Measurements from ENCODE around the gene MPRIP. TPM values are rescaled to one million over a fixed set of nuclear protein-coding genes. Genes with fewer than 3 reads are reported as not detected.

The MPRIP gene
- polyA plus RNA-seq, 1 donor (not counting 4 experiments of a cell fraction or from before 2014, with no cell fraction given), result 113 TPM

DNA sequence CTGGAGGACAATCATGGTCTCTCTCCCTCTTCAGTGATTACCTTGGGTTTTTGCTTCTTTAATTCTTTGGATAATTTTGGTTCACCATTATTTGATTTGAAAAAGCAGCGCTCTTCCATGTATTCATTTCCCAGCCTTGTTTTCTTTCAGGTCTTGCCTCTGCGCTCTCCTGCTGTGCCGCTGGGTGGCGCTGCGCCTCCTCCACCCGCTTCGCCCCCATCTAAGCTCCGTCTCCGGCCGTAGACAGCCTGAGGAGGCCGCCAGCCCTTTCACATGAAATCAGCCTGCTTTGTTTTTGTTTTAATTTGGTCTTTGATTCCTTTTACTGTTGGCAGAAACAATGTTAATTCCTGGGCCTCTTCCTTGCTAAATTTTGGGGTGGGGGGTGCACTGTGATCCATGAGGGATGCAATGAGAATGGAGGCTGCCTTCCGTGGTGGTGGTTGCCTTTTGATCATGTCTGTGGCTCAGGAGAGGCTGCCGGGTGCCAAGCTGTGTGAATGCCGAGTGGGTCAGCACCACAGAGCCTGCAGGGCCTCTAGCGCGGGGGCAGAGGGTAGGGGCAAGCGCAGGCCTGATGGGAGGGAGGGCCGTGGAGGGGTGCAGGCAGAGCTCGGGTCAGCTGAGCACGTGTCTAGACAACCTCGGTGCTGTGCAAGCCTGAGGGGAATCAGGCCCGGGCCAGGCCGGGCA is 99.7 kb downstream of the MPRIP start:
- peak; percentile 9 for FAIRE-seq
- no peak overlapping the region for H2AFZ ChIP-seq (ENCODE audit: control insufficient read depth, low read length)
- DNase-seq (ENCODE audit: low read depth, low spot score), result no peak
- peaks cover 3% of the 10 kb centered on the region for H3K9me1 ChIP-seq (ENCODE audit: control insufficient read depth, extremely low read depth, insufficient read depth, low read length)
- H3K9me3 ChIP-seq (ENCODE audit: control insufficient read depth, low read depth, low read length), result no peaks in the 10 kb centered on the region
- dilution Hi-C loops (cut with MboI; ENCODE audit: extremely low pct_ligation_motif_present, low sequenced_read_pairs), result no loop called here
- H3K36me3 ChIP-seq (ENCODE audit: control insufficient read depth in 2 of 2, extremely low read depth in 1 of 2, insufficient read depth in 2 of 2, low read length in 2 of 2), result peaks cover 48 to 71% of the 10 kb centered on the region in 2 experiments
- H3K27me3 ChIP-seq (ENCODE audit: control insufficient read depth, extremely low read depth, insufficient read depth, low read length), result no peaks in the 10 kb centered on the region
- H3K4me3 ChIP-seq (ENCODE audit: control insufficient read depth in 2 of 3, extremely low read depth in 1 of 3, insufficient read depth in 2 of 3, low read depth in 1 of 3, low read length in 3 of 3), result no peak overlapping the region
- TF ChIP-seq, protein P1, sequence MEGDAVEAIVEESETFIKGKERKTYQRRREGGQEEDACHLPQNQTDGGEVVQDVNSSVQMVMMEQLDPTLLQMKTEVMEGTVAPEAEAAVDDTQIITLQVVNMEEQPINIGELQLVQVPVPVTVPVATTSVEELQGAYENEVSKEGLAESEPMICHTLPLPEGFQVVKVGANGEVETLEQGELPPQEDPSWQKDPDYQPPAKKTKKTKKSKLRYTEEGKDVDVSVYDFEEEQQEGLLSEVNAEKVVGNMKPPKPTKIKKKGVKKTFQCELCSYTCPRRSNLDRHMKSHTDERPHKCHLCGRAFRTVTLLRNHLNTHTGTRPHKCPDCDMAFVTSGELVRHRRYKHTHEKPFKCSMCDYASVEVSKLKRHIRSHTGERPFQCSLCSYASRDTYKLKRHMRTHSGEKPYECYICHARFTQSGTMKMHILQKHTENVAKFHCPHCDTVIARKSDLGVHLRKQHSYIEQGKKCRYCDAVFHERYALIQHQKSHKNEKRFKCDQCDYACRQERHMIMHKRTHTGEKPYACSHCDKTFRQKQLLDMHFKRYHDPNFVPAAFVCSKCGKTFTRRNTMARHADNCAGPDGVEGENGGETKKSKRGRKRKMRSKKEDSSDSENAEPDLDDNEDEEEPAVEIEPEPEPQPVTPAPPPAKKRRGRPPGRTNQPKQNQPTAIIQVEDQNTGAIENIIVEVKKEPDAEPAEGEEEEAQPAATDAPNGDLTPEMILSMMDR (optimal IDR thresholded peaks at IDR 0.05 in 1 of 3, IDR thresholded peaks at IDR 0.05 in 1 of 3, conservative IDR thresholded peaks at IDR 0.05 in 1 of 3; ENCODE audit: extremely low read depth in 1 of 3, insufficient read depth in 2 of 3, low read length in 3 of 3), result peak; percentile 92 to 98 (median 94)
- TF ChIP-seq EZH2 (IDR thresholded peaks at IDR 0.05; ENCODE audit: low read length), result no peak
- H3K4me2 ChIP-seq (ENCODE audit: control insufficient read depth, extremely low read depth, insufficient read depth, low read depth, low read length), result peak overlapping the region; percentile 27
- peak overlapping the region; percentile 34 for H3K27ac ChIP-seq (ENCODE audit: control insufficient read depth, insufficient read depth, low read length)
- peaks cover 26% of the 10 kb centered on the region for H3K4me1 ChIP-seq (ENCODE audit: control insufficient read depth, extremely low read depth, insufficient read depth, low read length)
- H4K20me1 ChIP-seq (ENCODE audit: control insufficient read depth, extremely low read depth, insufficient read depth, low read length), result peaks cover 5% of the 10 kb centered on the region
- H3K79me2 ChIP-seq (ENCODE audit: control insufficient read depth, insufficient read depth, low read length), result no peaks in the 10 kb centered on the region
- H3K9ac ChIP-seq (ENCODE audit: control insufficient read depth, extremely low read depth, insufficient read depth, low read length), result peak overlapping the region; percentile 18

DNA sequence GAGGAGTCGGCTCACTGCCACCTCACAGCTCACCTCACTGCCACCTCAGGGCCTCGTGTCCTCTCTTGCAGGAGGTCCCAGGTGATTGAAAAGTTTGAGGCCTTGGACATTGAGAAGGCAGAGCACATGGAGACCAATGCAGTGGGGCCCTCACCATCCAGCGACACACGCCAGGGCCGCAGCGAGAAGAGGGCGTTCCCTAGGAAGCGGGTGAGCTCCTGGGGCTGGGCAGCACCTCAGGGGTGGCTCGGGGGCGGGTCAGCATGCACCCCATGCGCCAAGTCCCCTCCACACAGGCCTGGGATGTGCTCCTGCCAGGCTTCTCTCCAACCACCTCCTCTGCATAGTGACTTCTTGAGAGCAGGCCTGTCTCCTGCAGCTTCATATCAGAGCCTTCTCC is 100.3 kb downstream of the MPRIP start:
- Histone ChIP-seq H2AFZ (ENCODE audit: control insufficient read depth, low read length) (no peak overlapping the region), H3K9me1 (ENCODE audit: control insufficient read depth, extremely low read depth, insufficient read depth, low read length) (peaks cover 3% of the 10 kb centered on the region), H3K9ac (ENCODE audit: control insufficient read depth, extremely low read depth, insufficient read depth, low read length) (no peak overlapping the region), H3K4me3 (ENCODE audit: control insufficient read depth in 2 of 3, extremely low read depth in 1 of 3, insufficient read depth in 2 of 3, low read depth in 1 of 3, low read length in 3 of 3) (no peak overlapping the region), H3K4me2 (ENCODE audit: control insufficient read depth, extremely low read depth, insufficient read depth, low read depth, low read length) (no peak overlapping the region), H3K79me2 (ENCODE audit: control insufficient read depth, insufficient read depth, low read length) (no peaks in the 10 kb centered on the region), H3K36me3 (ENCODE audit: control insufficient read depth in 2 of 2, extremely low read depth in 1 of 2, insufficient read depth in 2 of 2, low read length in 2 of 2) (peaks cover 53 to 73% of the 10 kb centered on the region in 2 experiments), H3K9me3 (ENCODE audit: control insufficient read depth, low read depth, low read length) (no peaks in the 10 kb centered on the region), H3K27me3 (ENCODE audit: control insufficient read depth, extremely low read depth, insufficient read depth, low read length) (no peaks in the 10 kb centered on the region), H3K4me1 (ENCODE audit: control insufficient read depth, extremely low read depth, insufficient read depth, low read length) (peaks cover 26% of the 10 kb centered on the region), H4K20me1 (ENCODE audit: control insufficient read depth, extremely low read depth, insufficient read depth, low read length) (peaks cover 5% of the 10 kb centered on the region), H3K27ac (ENCODE audit: control insufficient read depth, insufficient read depth, low read length) (no peak overlapping the region)
- peak; percentile 9 for FAIRE-seq
- no peak for DNase-seq (ENCODE audit: low read depth, low spot score)
- dilution Hi-C loops (cut with MboI; ENCODE audit: extremely low pct_ligation_motif_present, low sequenced_read_pairs), result no loop called here
- TF ChIP-seq, protein P1 (optimal IDR thresholded peaks at IDR 0.05 in 1 of 3, IDR thresholded peaks at IDR 0.05 in 1 of 3, conservative IDR thresholded peaks at IDR 0.05 in 1 of 3; ENCODE audit: extremely low read depth in 1 of 3, insufficient read depth in 2 of 3, low read length in 3 of 3), result no peak
- TF ChIP-seq EZH2 (IDR thresholded peaks at IDR 0.05; ENCODE audit: low read length), result no peak
